ENCODE data around the gene GNL1.

The GNL1 gene

DNA sequence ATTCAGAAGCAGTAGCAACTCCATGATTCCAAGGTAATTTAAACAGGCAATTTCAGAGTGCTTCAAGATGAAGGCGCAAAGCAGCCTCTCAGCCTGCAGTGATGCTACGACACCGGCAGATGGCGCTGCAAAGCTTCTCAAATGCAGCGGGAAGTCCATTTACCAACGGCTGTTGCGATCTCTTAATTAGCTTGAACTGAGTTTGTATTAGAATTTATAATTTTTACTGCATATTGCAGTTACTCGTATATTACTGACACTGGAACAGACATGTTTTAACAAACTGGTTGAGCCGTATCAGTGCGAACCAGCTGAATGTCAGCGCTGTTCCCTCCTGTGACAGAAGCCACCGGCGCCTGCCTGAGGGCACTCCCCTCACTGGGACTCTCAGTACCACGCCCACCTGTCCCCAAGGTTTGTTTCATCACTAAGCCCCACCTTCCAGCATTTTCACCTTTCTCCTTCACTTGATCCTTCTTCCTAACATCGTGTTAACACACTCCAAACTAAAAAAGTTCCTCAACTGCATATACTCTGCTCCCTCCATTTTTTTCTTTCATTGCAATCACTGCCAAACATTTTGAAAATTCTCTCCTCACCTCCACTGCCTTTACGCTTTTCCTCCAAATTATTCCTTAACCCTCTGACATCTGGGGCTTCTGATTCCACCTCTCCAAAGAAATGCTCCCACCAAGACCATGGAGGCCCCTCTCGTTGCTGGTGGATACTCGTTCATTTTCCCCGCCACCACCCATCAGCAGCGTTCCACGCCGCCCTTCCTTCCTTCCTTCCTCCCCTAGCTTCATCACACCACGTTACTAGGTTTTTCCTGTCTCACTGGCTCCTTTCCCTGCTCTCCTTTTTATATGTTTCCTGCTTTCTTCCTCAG is 14.5 kb downstream of the GNL1 start:
- TF ChIP-seq, protein P1, sequence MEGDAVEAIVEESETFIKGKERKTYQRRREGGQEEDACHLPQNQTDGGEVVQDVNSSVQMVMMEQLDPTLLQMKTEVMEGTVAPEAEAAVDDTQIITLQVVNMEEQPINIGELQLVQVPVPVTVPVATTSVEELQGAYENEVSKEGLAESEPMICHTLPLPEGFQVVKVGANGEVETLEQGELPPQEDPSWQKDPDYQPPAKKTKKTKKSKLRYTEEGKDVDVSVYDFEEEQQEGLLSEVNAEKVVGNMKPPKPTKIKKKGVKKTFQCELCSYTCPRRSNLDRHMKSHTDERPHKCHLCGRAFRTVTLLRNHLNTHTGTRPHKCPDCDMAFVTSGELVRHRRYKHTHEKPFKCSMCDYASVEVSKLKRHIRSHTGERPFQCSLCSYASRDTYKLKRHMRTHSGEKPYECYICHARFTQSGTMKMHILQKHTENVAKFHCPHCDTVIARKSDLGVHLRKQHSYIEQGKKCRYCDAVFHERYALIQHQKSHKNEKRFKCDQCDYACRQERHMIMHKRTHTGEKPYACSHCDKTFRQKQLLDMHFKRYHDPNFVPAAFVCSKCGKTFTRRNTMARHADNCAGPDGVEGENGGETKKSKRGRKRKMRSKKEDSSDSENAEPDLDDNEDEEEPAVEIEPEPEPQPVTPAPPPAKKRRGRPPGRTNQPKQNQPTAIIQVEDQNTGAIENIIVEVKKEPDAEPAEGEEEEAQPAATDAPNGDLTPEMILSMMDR (IDR thresholded peaks at IDR 0.05): peak; percentile 96

GRCh38 chr6:30537931-30538330 is 18.4 kb downstream of the GNL1 start:
- TF ChIP-seq, protein P1 (IDR thresholded peaks at IDR 0.05): no peak

- TF ChIP-seq, protein P1 (IDR thresholded peaks at IDR 0.05): no peak
These were observed 22.6 kb downstream of the GNL1 start for GRCh38 chr6:30533460-30534294.

DNA sequence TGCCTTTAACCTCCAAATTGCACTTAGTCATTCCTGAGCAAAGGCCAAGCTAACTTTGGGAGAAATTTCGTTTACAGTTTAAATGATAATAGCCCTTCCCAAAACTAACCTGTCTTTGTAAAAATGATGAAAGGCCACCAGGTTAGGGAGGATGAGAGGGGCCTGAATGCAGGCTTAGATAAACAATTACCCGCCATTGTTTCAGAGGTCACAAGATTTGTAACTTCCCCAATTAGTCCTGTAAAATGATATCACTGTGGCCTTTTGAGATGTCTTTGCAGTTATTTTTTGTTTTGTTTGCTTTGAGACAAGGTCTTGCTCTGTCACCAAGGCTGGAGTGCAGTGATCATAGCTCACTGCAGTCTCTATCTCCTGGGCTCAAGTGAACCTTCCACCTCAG is 26.3 kb downstream of the GNL1 start:
- TF ChIP-seq, protein P1 (IDR thresholded peaks at IDR 0.05): no peak

- TF ChIP-seq, protein P1 (IDR thresholded peaks at IDR 0.05): no peak
These were observed 35.8 kb downstream of the GNL1 start for GRCh38 chr6:30520522-30520921.

DNA sequence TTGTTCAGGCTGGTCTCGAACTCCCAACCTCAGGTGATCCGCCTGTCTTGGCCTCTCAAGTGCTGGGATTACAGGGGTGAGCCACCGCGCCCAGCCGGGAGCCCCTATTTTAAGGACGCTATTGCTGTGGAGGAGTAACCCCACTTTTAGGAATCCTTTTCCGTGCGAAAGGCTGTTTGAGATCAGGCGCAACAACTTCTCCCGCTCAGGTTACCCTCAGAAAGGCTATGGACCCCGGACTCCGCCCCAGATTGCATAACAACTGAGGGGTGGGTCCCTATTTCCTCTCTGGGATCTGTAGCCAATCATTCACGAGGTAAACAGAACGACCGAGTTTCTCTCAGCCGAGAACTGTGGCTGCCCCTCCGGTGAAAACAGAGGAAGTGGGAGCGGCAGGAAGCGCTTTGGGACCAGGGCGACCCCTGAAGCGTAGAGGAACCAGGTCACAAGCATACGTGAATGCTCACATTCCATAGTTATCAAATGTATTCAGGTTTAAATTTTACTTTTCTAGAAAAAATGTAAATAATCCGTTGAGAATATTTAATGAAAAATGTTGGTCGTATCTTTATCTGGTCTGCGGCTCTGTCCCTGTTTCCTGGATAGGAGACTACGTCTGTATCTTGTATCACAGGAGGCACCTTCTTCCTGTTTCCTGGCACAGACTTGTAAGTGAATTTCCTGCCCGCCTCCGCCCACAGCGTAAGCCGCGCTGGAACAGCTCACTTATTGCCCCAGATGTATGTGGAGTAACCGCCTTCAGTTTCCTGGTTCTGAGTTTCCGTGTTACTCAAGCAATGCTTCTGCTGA is 40.1 kb downstream of the GNL1 start:
- TF ChIP-seq, protein P1 (IDR thresholded peaks at IDR 0.05): no peak

DNA sequence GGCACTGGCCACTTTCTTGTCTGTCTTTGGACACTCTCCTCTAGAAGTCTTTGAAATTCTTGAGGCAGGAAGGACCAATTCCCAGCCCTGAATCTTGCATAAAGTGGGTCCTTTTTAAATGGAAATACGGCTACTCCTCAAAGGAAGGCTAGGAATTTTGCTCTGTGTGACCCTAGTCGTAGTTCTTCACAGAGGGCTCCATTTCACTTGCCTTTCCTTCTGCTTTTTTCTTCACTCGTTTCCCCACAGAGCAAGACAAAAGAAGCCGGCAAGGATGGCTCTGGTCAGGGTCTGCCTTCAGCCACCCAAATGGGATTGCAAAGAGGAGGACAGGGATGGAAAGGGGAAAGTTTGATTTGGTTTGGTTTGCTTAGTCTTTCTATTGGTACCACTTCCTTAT is 41.2 kb downstream of the GNL1 start:
- TF ChIP-seq, protein P1 (IDR thresholded peaks at IDR 0.05): no peak
